IPS-18a (cell line): Measurements from ENCODE around the gene SLC17A9.

Experiments used
- H3K27ac ChIP-seq: one replicate; pipeline ENCODE4 v1.5.1; 2013; ENCODE audit warnings: low read length
- H3K27me3 ChIP-seq: one replicate; pipeline ENCODE4 v1.6.1; 2013; ENCODE audit warnings: mild to moderate bottlenecking, low read length; ENCODE audit not compliant: control insufficient read depth, insufficient read depth
- H3K36me3 ChIP-seq: one replicate; pipeline ENCODE4 v1.6.1; 2013; ENCODE audit warnings: low read depth, low read length; ENCODE audit not compliant: control insufficient read depth
- H3K4me1 ChIP-seq: one replicate; pipeline ENCODE4 v1.6.1; 2013; ENCODE audit warnings: low read depth, low read length; ENCODE audit not compliant: control insufficient read depth
- H3K4me3 ChIP-seq: one replicate; pipeline ENCODE4 v1.5.1; 2013; ENCODE audit warnings: low read length
- H3K9ac ChIP-seq: one replicate; pipeline ENCODE4 v1.6.1; 2013; ENCODE audit warnings: mild to moderate bottlenecking, low read length, moderate library complexity
- H3K9me3 ChIP-seq: one replicate; pipeline ENCODE4 v1.6.1; 2013; ENCODE audit warnings: low read depth, low read length; ENCODE audit not compliant: control insufficient read depth

Gene SLC17A9

DNA sequence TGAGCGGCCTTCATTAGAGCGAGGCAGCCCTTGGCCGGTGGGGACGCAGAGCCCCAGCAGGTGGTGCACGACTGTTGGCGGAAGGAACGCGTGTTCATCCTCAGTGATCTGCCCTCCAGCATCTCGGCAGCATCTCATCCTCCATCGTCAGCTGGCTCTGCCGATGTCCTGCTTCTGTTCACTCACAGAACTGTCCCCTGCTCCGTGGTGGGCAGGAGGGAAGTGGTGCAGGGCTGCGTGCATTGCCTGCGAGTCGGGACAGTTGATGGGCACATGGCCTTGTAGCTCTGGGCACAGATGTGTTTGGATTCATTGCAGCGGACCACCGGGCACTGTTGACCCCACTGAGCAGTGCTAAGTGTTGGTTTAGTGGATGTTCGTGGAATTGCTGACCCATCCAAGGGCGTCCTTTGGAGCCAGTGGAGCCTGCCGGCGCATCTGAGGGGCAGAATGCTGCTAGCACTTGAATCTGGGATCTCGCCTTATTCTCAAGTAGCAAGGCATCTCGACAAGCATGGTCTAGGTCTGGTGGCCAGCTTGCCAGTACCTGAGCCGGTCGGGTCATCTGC is 6.7 kb upstream of the SLC17A9 start:
- Histone ChIP-seq H3K9me3 (no peaks in the 10 kb centered on the region), H3K27me3 (no peaks in the 10 kb centered on the region), H3K36me3 (peaks cover 71% of the 10 kb centered on the region), H3K27ac (no peak overlapping the region), H3K9ac (no peak overlapping the region), H3K4me3 (no peak overlapping the region), H3K4me1 (no peaks in the 10 kb centered on the region)

DNA sequence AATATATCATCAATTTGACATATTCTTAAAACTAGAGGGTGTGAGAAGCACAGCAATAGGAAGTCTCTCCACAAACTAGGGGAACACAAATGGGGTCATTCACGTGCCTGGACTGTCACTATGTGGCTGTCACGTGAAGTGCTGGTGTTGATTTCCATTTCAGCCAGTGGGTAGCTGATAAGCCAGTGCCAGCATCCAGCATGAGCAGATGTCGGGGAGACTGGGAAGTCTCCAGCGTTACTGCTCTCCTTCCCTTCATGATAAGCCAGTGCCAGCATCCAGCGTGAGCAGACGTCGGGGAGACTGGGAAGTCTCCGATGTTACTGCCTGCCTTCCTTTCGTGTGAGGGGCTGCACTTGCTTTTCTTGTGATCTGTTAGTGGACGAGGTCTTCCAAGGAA is 5.6 kb upstream of the SLC17A9 start:
- Histone ChIP-seq H3K9me3 (no peaks in the 10 kb centered on the region), H3K9ac (no peak overlapping the region), H3K4me1 (no peaks in the 10 kb centered on the region), H3K27ac (no peak overlapping the region), H3K4me3 (no peak overlapping the region), H3K27me3 (no peaks in the 10 kb centered on the region), H3K36me3 (peaks cover 63% of the 10 kb centered on the region)

DNA sequence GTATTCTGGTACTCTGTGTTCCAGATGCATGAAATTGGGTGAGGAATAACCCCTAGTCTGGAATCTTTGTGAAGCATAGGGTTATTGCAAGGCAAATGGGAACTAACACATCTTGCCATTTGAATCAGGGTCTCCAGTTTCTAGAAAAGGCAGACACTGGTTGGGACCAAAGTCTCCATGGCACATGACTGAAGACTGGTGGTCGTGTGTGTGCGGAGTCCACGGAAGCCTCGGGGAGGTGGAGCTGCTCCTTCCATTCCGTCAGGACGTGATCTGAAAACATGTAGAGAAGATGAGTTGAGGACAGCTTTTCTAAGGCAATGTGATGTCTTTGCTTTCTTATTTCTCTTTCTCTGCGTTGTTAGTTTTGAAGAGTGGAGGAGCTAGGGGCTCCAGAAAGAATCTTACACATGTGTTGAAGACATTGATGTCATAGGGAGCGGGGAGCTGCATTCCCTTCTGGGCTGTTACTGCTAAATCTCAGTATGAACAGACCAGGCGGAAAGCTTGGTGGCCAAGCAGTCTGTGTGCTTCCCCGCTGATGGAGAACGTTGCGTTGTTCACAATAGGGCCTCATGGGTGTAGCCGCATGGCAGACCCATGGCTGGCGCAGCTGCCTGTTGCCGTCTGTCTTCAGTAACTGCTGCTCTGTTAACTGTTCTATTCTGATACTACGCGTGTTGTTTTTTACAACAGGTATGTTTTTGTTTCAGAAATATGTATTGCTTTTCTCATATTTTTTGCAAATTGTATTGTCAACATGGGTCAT is 4.8 kb upstream of the SLC17A9 start:
- H3K27me3 ChIP-seq, result no peaks in the 10 kb centered on the region
- H3K4me3 ChIP-seq, result no peak overlapping the region
- no peaks in the 10 kb centered on the region for H3K4me1 ChIP-seq
- H3K36me3 ChIP-seq, result peaks cover 62% of the 10 kb centered on the region
- no peaks in the 10 kb centered on the region for H3K9me3 ChIP-seq
- no peak overlapping the region for H3K27ac ChIP-seq
- H3K9ac ChIP-seq, result no peak overlapping the region

DNA sequence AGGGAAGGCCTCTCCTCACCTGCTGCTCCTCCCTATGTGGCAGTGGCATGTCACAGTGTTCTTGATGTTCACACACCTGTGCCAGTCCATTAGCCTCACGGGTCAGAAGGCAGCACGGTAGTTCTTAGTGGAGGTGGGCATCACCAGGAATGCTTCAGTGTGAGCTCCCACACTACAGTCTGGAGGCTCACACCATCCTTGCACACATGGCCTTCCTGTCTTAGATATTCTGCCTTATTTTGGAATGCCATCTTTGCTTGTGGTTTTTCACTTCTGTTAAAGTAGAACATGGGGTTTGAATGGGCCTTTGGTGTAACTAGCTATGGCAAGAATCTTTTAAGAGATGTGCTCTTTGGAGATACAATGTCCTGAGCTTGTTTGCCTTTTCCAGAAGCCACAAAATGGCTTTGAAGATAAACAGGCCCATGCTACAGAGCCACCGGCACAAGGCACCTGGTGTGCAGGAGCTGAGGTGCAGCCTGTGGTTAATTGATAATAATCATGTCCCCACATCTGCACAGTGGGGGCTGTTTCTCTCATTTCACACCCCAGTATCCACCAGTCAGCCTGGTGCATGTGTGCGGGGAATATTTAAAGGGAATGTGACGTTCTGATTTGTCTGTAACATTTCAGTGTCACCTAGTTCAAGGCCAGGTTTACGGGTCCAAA is 3.2 kb upstream of the SLC17A9 start:
- H3K9me3 ChIP-seq, result no peaks in the 10 kb centered on the region
- H3K27ac ChIP-seq, result no peak overlapping the region
- H3K36me3 ChIP-seq, result peaks cover 46% of the 10 kb centered on the region
- H3K4me1 ChIP-seq, result peaks cover 10% of the 10 kb centered on the region
- no peak overlapping the region for H3K9ac ChIP-seq
- H3K27me3 ChIP-seq, result no peaks in the 10 kb centered on the region
- no peak overlapping the region for H3K4me3 ChIP-seq

DNA sequence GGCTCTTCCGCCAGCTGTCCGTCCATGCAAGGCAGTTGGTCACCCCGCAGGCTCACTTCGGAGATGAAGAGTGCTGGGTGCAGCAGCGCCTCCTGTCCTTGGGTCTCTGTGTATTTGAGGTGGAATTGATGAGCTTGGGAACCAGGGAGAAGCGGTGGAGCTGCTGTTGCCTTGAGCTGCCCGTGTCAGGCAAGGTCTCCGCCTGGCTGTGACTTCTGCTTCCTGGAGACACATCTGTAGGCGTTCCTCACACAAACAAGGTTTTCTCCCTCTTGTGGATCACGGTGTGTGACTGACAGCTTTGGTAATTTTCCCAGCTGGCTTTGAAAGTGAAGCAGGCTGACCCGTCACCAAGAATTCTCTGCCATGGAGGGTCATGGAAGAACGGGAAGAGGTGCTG is 2.5 kb upstream of the SLC17A9 start:
- peaks cover 15% of the 10 kb centered on the region for H3K4me1 ChIP-seq
- no peaks in the 10 kb centered on the region for H3K27me3 ChIP-seq
- no peaks in the 10 kb centered on the region for H3K9me3 ChIP-seq
- no peak overlapping the region for H3K4me3 ChIP-seq
- no peak overlapping the region for H3K9ac ChIP-seq
- peaks cover 39% of the 10 kb centered on the region for H3K36me3 ChIP-seq
- H3K27ac ChIP-seq, result no peak overlapping the region

DNA sequence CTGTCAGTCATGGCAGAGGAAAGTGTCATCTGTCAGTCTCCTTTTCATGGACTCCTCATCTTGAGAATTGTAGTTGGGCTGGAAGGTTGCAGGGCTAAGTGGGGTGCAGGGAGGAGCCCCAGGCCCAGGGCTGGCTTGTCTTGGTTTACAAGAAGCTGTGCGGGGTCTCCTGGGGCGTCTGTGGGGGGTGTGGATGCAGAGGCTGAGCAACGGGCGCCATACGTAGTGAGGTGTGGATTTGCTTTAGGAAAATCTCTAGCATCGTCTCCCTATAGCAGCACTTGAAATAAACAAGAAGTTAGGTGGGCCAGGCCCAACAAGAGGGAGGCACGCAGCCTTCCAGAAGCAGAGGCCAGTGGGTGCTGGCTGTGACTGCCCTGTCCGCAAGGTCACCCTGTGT is 1.8 kb upstream of the SLC17A9 start:
- Histone ChIP-seq H3K4me3 (no peak overlapping the region), H3K36me3 (peaks cover 32% of the 10 kb centered on the region), H3K27ac (no peak overlapping the region), H3K27me3 (no peaks in the 10 kb centered on the region), H3K9me3 (no peaks in the 10 kb centered on the region), H3K9ac (no peak overlapping the region), H3K4me1 (peaks cover 15% of the 10 kb centered on the region)

DNA sequence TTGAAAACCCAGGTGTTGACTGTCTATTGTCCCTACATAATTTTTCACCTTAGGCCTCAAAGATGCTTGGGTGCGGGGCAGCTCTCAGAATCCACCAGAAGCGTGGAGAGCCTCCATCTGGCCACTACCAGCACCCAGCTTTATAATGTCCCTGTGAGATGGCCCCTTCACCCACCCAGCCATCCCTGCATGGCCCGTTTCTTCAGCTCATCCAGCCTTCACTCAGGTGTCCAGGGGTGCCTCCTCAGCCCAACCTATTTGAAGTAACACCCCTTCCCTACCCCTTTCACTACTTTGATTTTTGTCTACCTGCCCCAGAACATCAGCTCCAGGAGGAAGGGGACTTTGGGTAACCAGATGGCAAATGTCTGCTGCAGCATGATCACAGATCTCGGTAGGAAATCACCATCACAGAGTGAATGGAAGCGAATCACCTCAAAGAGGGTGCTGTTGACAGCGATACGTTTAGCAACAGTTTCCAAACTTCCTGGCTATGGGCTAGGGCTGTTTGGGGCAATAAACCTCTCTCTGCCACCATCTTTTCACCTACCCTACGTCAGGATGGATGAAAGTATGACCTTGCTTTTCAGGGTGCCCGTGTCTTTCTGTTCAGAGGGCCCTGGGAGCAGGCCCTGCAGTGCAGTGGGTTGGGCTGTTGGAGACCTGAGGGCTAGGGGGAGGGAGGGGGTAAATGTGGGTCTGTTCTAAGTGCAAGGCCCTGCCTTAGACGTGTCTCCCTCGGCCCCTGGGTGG is 1.2 kb upstream of the SLC17A9 start:
- peaks cover 26% of the 10 kb centered on the region for H3K36me3 ChIP-seq
- H3K9ac ChIP-seq, result no peak overlapping the region
- no peak overlapping the region for H3K27ac ChIP-seq
- H3K27me3 ChIP-seq, result no peaks in the 10 kb centered on the region
- H3K9me3 ChIP-seq, result no peaks in the 10 kb centered on the region
- no peak overlapping the region for H3K4me3 ChIP-seq
- H3K4me1 ChIP-seq, result peaks cover 15% of the 10 kb centered on the region

DNA sequence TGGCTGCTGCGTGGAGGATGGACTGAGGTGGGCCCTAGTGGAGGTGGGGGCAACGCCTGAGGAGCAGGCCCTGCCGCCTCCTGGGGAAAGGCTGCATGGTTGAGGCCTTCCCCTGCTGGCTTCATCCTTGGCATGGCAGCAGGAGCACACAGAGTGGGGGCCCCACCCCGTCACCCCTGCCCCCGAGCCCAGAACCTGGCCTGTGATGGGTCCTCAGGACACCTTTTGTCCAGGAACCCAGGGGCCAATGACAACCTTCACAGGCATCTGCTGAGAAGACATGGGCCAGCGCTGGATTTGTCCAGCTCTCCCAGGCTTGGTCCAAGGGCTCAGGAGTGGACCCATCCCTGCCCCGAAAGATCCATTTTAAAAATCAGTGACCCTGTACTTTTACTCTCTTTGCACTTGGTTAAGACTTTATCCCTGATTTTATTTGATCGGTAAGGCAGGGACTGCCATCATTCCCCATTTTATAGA is 575 bp upstream of the SLC17A9 start:
- Histone ChIP-seq H3K9ac (no peak overlapping the region), H3K9me3 (no peaks in the 10 kb centered on the region), H3K4me3 (peak overlapping the region; percentile 48), H3K36me3 (peaks cover 20% of the 10 kb centered on the region), H3K27me3 (no peaks in the 10 kb centered on the region), H3K4me1 (peaks cover 15% of the 10 kb centered on the region), H3K27ac (no peak overlapping the region)

DNA sequence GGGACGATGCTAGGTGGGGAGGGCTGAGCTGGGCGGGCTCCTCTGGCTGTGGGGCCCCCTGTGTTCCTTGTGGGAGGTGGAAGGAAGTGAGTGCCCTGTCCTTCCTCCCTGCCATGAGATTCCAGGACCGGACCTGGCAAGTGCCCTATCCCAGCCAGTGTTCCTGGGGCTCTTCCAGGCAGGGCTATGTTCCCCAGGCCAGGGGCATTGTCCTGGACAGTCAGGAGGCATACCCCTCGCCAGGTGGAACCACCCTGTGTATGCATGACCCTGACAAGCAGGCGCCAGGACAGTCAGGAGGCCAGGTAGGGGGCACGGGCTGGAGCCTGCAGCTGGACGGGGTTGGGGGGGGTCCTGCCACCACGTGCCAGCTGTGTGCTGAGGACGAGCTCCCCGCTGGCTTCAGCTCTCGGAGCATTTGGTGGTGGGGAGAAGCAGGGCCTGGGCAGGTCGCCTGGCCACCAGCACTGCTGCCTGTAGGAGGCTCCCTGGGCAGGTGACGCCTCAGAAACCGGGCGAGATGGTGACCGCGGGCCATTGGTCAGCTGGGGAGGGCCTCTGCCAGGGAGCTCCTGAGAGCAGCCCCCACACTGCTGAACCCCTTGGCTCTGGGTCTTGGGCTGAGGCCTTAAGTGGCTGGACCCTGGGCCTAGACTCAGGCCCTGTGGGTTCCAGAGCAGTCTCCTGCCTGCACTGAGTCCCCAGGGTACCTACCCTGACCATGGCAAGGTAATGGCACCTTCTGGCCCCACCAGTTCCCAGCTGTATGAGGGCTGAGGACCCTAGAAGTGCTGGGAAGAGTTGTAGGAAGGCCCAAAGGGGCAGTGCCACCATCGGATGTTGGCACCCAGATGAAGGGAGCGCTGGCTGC is 694 bp downstream of the SLC17A9 start:
- Histone ChIP-seq H3K27me3 (no peaks in the 10 kb centered on the region), H3K4me1 (peaks cover 15% of the 10 kb centered on the region), H3K27ac (no peak overlapping the region), H3K4me3 (peak overlapping the region; percentile 48), H3K9ac (no peak overlapping the region), H3K9me3 (no peaks in the 10 kb centered on the region), H3K36me3 (peaks cover 10% of the 10 kb centered on the region)

DNA sequence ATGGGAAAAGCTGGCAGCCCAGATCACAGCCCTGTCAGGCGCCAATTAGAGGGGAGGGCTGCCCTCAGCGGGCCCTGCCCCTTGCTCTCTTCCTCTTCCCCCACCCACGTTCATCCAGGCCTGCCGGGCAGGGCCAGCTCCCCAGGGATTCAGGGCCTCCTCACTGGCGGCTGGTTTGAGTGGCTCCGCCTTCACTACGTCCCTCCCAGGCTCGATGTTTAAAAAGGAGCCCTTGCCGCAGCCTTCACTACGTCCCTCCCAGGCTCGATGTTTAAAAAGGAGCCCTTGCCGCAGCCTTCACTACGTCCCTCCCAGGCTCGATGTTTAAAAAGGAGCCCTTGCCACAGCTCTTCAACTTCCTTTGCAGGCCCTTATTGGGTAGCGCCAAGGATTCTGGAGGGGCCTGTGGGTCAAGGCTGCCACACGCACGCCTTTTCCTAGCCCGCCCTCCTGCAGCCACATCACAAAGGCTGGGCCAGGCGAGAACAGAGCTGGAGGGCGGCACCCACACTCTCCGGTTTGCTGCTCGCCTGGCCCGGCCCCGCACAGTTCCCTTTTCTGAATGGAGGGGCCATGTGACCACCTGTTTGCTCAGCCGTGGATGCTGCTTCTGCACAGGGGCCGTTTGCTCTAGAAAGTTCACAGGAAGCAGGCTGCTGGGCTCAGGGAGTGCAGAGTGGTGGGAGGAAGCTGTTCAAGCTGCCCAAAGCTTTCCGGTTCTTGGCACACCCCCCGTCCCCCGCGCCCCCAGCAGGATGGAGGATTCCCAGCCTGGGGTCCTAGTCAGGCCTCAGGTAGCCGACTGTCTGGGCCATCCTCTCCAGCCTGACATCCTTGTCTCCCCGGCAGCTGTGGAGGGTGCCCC is 1.6 kb downstream of the SLC17A9 start:
- Histone ChIP-seq H3K27me3 (no peaks in the 10 kb centered on the region), H3K9ac (no peak overlapping the region), H3K4me1 (peaks cover 15% of the 10 kb centered on the region), H3K9me3 (no peaks in the 10 kb centered on the region), H3K27ac (no peak overlapping the region), H3K36me3 (peaks cover 4% of the 10 kb centered on the region), H3K4me3 (peak overlapping the region; percentile 48)
